CD14-positive monocyte (primary cell): Measurements from ENCODE around the gene APOBEC3H. TPM values are rescaled to one million over a fixed set of nuclear protein-coding genes. Genes with fewer than 3 reads are reported as not detected.
"Not testable (repeated sequence)": the region's sequence is repeated elsewhere in the genome, so short reads cannot be mapped to it uniquely, and the experiment has no call there.

ENCODE experiments used
- DNase-seq, 3 donors: peaks; one replicate each; pipeline ENCODE4 v3.0.0-alpha.2; 2011 to 2022
- H2AFZ ChIP-seq: 2 replicates; pipeline ENCODE4 v1.6.0; 2012; ENCODE audit warnings: mild to moderate bottlenecking, low read depth, low read length, inconsistent platforms; ENCODE audit not compliant: insufficient read depth, poor library complexity, severe bottlenecking
- H3K27ac ChIP-seq, 2 donors: 1 replicate in 1 of 2; 2 replicates in 1 of 2; pipeline ENCODE4 v1.5.1; 2012 to 2013; ENCODE audit warnings: low read length in 2 of 2, control low read depth in 1 of 2, inconsistent platforms in 1 of 2, low read depth in 1 of 2, mild to moderate bottlenecking in 1 of 2
- H3K27me3 ChIP-seq, 2 donors: one replicate each; pipeline versions ENCODE4 v1.6.0 to v1.6.1; 2011 to 2013; ENCODE audit warnings: low read length in 2 of 2; ENCODE audit not compliant: control insufficient read depth in 2 of 2, insufficient read depth in 2 of 2
- H3K36me3 ChIP-seq, 2 donors: replicated peaks in 1 of 2; 1 replicate in 1 of 2; 2 replicates in 1 of 2; pipeline versions ENCODE4 v1.5.1 to v1.6.1; 2012 to 2013; ENCODE audit warnings: low read length in 2 of 2, control low read depth in 1 of 2, inconsistent platforms in 1 of 2, mild to moderate bottlenecking in 1 of 2; ENCODE audit not compliant: insufficient read depth in 2 of 2, control insufficient read depth in 1 of 2
- H3K4me1 ChIP-seq, 2 donors: 1 replicate in 1 of 2; 2 replicates in 1 of 2; pipeline versions ENCODE4 v1.5.1 to v1.6.1; 2012 to 2013; ENCODE audit warnings: low read length in 2 of 2, control low read depth in 1 of 2, inconsistent platforms in 1 of 2, mild to moderate bottlenecking in 1 of 2, moderate library complexity in 1 of 2; ENCODE audit not compliant: insufficient read depth in 2 of 2, control insufficient read depth in 1 of 2
- H3K4me2 ChIP-seq: replicated peaks from 2 replicates; pipeline ENCODE3; 2012; ENCODE audit warnings: low read length, moderate library complexity, mild to moderate bottlenecking; ENCODE audit not compliant: poor library complexity, severe bottlenecking; ENCODE audit errors: extremely low read depth
- H3K4me3 ChIP-seq, 3 experiments: fragments of 200-600 bp in 1 of 3; sonication (generic) in 1 of 3; replicated peaks in 1 of 3; 1 replicate in 2 of 3; 2 replicates in 1 of 3; pipeline ENCODE4 v1.5.1; 2011 to 2013; ENCODE audit warnings: low read length in 3 of 3, mild to moderate bottlenecking in 3 of 3, control low read depth in 2 of 3, low read depth in 2 of 3, inconsistent platforms in 1 of 3, moderate library complexity in 1 of 3
- H3K79me2 ChIP-seq: 2 replicates; pipeline ENCODE4 v1.6.0; 2012; ENCODE audit warnings: mild to moderate bottlenecking, control low read depth, inconsistent platforms, low read length, moderate library complexity; ENCODE audit not compliant: insufficient read depth
- H3K9ac ChIP-seq: 2 replicates; pipeline ENCODE4 v1.6.0; 2017; ENCODE audit warnings: low read length, mild to moderate bottlenecking; ENCODE audit not compliant: insufficient read depth, poor library complexity, severe bottlenecking
- H3K9me3 ChIP-seq, 2 donors: replicated peaks in 1 of 2; 1 replicate in 1 of 2; 2 replicates in 1 of 2; pipeline versions ENCODE4 v1.5.1 to v1.6.1; 2012 to 2013; ENCODE audit warnings: low read length in 2 of 2, control low read depth in 1 of 2; ENCODE audit not compliant: control insufficient read depth in 1 of 2, insufficient read depth in 1 of 2
- H4K20me1 ChIP-seq: 2 replicates; pipeline ENCODE4 v1.6.0; 2012; ENCODE audit warnings: mild to moderate bottlenecking, low read length, control low read depth, moderate library complexity; ENCODE audit not compliant: insufficient read depth
- H3K27ac Mint-ChIP-seq, 7 donors: one replicate each; pipeline ENCODE4 v1.8.0; 2020; ENCODE audit warnings: mild to moderate bottlenecking in 7 of 7, mixed read lengths in 7 of 7, moderate library complexity in 6 of 7, inconsistent platforms in 2 of 7
- H3K27me3 Mint-ChIP-seq, 3 donors: one replicate each; pipeline ENCODE4 v1.8.0; 2021 to 2022; ENCODE audit warnings: low read depth in 3 of 3, mild to moderate bottlenecking in 3 of 3, mixed read lengths in 3 of 3, moderate library complexity in 3 of 3, inconsistent platforms in 1 of 3
- H3K36me3 Mint-ChIP-seq, 2 donors: one replicate each; pipeline ENCODE4 v1.8.0; 2020; ENCODE audit warnings: mixed read lengths in 2 of 2, inconsistent platforms in 1 of 2, mild to moderate bottlenecking in 1 of 2
- H3K4me1 Mint-ChIP-seq: one replicate; pipeline ENCODE4 v1.8.0; 2020; ENCODE audit warnings: mild to moderate bottlenecking, mixed read lengths
- H3K4me3 Mint-ChIP-seq, 2 donors: one replicate each; pipeline ENCODE4 v1.8.0; 2020; ENCODE audit warnings: mild to moderate bottlenecking in 2 of 2, mixed read lengths in 2 of 2, moderate library complexity in 1 of 2
- H3K9me3 Mint-ChIP-seq, 7 donors: one replicate each; pipeline ENCODE4 v1.8.0; 2020 to 2022; ENCODE audit warnings: mixed read lengths in 7 of 7, mild to moderate bottlenecking in 6 of 7, moderate library complexity in 6 of 7, inconsistent platforms in 2 of 7
- CTCF ChIP-seq: fragments of 200-600 bp; IDR thresholded peaks from one replicate; pipeline ENCODE4 v1.8.0; 2022; ENCODE audit warnings: antibody characterized with exemption, mild to moderate bottlenecking
- WGBS: methylation state at CpG from one replicate; pipeline ENCODE4 v1.1.5; 2013; ENCODE audit warnings: missing lambda C conversion rate; ENCODE audit not compliant: insufficient coverage; 5-methylcytosine and 5-hydroxymethylcytosine counted together
- intact Hi-C, 2 donors: fragments of 100-400 bp; cut with micrococcal nuclease; formaldehyde crosslinking; loops; one replicate each; pipeline versions ENCODE4 v1.15.0 to v1.15.1; 2023
- polyA plus RNA-seq, 3 donors: library from polyadenylated mRNA; depleted of rRNA in 1 of 3; unstranded in 2 of 3; stranded (reverse) in 1 of 3; fragments of 300-500 nt in 2 of 3; fragments of >200 nt in 1 of 3; fragmentation: Illumina TruSeq in 2 of 3; gene quantifications; 1 replicate in 2 of 3; 2 replicates in 1 of 3; pipeline ENCODE4 v1.2.3, GENCODE V29; 2012 to 2021

The APOBEC3H gene
- polyA plus RNA-seq, 3 donors = 0.28 TPM; not detected in 2

GRCh38 chr22:39055658-39056057, 41.4 kb upstream of the APOBEC3H start:
- Mint-ChIP-seq H3K27ac (peak overlapping the region in 1 of 7 donors; percentile 64), H3K4me3 (no peak overlapping the region), H3K27me3 (peaks cover 2 to 4% (median 4%) of the 10 kb centered on the region in 3 donors), H3K9me3 (peaks cover 0 to 16% (median 8%) of the 10 kb centered on the region in 7 donors), H3K36me3 (no peaks in the 10 kb centered on the region), H3K4me1 (peaks cover 4% of the 10 kb centered on the region)
- WGBS = 87% methylated on average over 11 of the region's 11 CpGs
- peaks cover 7 to 17% of the 10 kb centered on the region in 2 donors for H3K9me3 ChIP-seq
- no peak overlapping the region for H3K9ac ChIP-seq
- H3K4me2 ChIP-seq = no peak overlapping the region
- no peak for DNase-seq
- H3K79me2 ChIP-seq = no peaks in the 10 kb centered on the region
- H3K27ac ChIP-seq = no peak overlapping the region
- no peaks in the 10 kb centered on the region for H3K4me1 ChIP-seq
- intact Hi-C loops = no loop called here
- H2AFZ ChIP-seq = no peak overlapping the region
- no peaks in the 10 kb centered on the region for H3K27me3 ChIP-seq
- no peak for TF ChIP-seq CTCF
- no peak overlapping the region for H3K4me3 ChIP-seq
- no peaks in the 10 kb centered on the region for H4K20me1 ChIP-seq
- no peaks in the 10 kb centered on the region for H3K36me3 ChIP-seq

GRCh38 chr22:39061290-39061689, 35.8 kb upstream of the APOBEC3H start:
- H3K36me3 Mint-ChIP-seq, H3K27me3 Mint-ChIP-seq: not testable (repeated sequence)

GRCh38 chr22:39061951-39062350, 35.1 kb upstream of the APOBEC3H start:
- H3K9ac ChIP-seq, H3K27me3 Mint-ChIP-seq, H3K27ac Mint-ChIP-seq, H3K9me3 ChIP-seq, intact Hi-C loops, H3K4me1 Mint-ChIP-seq, DNase-seq, H3K4me3 Mint-ChIP-seq, H3K27me3 ChIP-seq, H3K79me2 ChIP-seq, H2AFZ ChIP-seq, H3K4me2 ChIP-seq, H3K27ac ChIP-seq, H3K9me3 Mint-ChIP-seq, H3K36me3 ChIP-seq, H3K4me1 ChIP-seq, H3K4me3 ChIP-seq, H3K36me3 Mint-ChIP-seq, H4K20me1 ChIP-seq: not testable (repeated sequence)
- WGBS = 100% methylated on average over 8 of the region's 10 CpGs

More at GRCh38 chr22:39061290-39061689, 35.8 kb upstream of the APOBEC3H start:
- intact Hi-C loops, H3K4me1 Mint-ChIP-seq, H3K27me3 ChIP-seq, H3K4me1 ChIP-seq, DNase-seq, H3K9me3 ChIP-seq, H3K9me3 Mint-ChIP-seq, H3K4me3 Mint-ChIP-seq, H2AFZ ChIP-seq, H3K4me3 ChIP-seq, H3K79me2 ChIP-seq, H3K9ac ChIP-seq, H3K36me3 ChIP-seq, H3K4me2 ChIP-seq, H3K27ac ChIP-seq, H3K27ac Mint-ChIP-seq, H4K20me1 ChIP-seq: not testable (repeated sequence)
- 25% methylated on average over 5 of the region's 6 CpGs for WGBS

- H3K9me3 ChIP-seq, H3K36me3 ChIP-seq, H3K9me3 Mint-ChIP-seq, H3K9ac ChIP-seq, H3K4me1 Mint-ChIP-seq, H3K4me3 ChIP-seq, H4K20me1 ChIP-seq, H3K36me3 Mint-ChIP-seq, H3K27me3 ChIP-seq, H3K79me2 ChIP-seq, H3K4me2 ChIP-seq, H3K27me3 Mint-ChIP-seq, intact Hi-C loops, H3K4me1 ChIP-seq: not testable (repeated sequence)
- H3K27ac ChIP-seq = peak overlapping the region in 1 of 2 donors; percentile 48
- DNase-seq = peak in 1 of 3 donors; percentile 14
- WGBS = 29% methylated on average over 6 of the region's 8 CpGs
- peak overlapping the region in 1 of 2 donors; percentile 54 for H3K4me3 Mint-ChIP-seq
- H2AFZ ChIP-seq = peak overlapping the region; percentile 50
- H3K27ac Mint-ChIP-seq = peak overlapping the region in 6 of 7 donors; percentile 68 to 88 (median 84)
These were observed 33.1 kb upstream of the APOBEC3H start for GRCh38 chr22:39063904-39064303.
